ENCODE measurements around the gene NFIA. TPM values are rescaled to one million over a fixed set of nuclear protein-coding genes. Genes with fewer than 3 reads are reported as not detected.

Gene NFIA
- total RNA-seq, 1 experiment from 2014 or later = 20.9 TPM

GRCh38 chr1:61250933-61251332, 168.6 kb downstream of the NFIA start:
- Histone ChIP-seq H3K4me3 (ENCODE audit: low read depth in 2 of 2, low read length in 2 of 2) (no peak overlapping the region), H3K36me3 (ENCODE audit: control insufficient read depth, insufficient read depth, low read length) (no peaks in the 10 kb centered on the region), H3K4me1 (ENCODE audit: control insufficient read depth, insufficient read depth, low read length) (no peaks in the 10 kb centered on the region), H3K9me3 (ENCODE audit: control insufficient read depth, insufficient read depth, low read depth, low read length) (no peaks in the 10 kb centered on the region), H3K27ac (ENCODE audit: low read length) (no peak overlapping the region), H3K27me3 (ENCODE audit: control insufficient read depth, insufficient read depth, low read length) (no peaks in the 10 kb centered on the region)
- TF ChIP-seq SIN3A (IDR thresholded peaks at IDR 0.05; ENCODE audit: borderline replicate concordance, insufficient read depth, low read depth, low read length) (no peak), REST (IDR thresholded peaks at IDR 0.05; ENCODE audit: insufficient read depth in 1 of 2, low read depth in 2 of 2, low read length in 1 of 2) (no peak), TCF7L2 (IDR thresholded peaks at IDR 0.05; ENCODE audit: low read depth, low read length) (no peak), CTCF (IDR thresholded peaks at IDR 0.05) (no peak), POLR2AphosphoS5 (IDR thresholded peaks at IDR 0.05; ENCODE audit: low read depth, low read length) (no peak)
- in situ Hi-C loops (cut with HindIII; ENCODE audit: low pct_unique_long_range_greater_than_20kb, low sequenced_read_pairs) (no loop called here), intact Hi-C loops (cut with micrococcal nuclease; ENCODE audit: unreplicated experiment) (no loop called here)
- ATAC-seq (no peak), DNase-seq (ENCODE audit: low read depth, low spot score) (no peak)
- CTCF ChIA-PET = no interaction called here
- BruUV-seq (replicated peaks) = no TSS peak
- POLR2A ChIA-PET = no interaction called here

GRCh38 chr1:61253059-61253735, 170.8 kb downstream of the NFIA start:
- POLR2A ChIA-PET = no interaction called here
- intact Hi-C loops (cut with micrococcal nuclease; ENCODE audit: unreplicated experiment) (no loop called here), in situ Hi-C loops (cut with HindIII; ENCODE audit: low pct_unique_long_range_greater_than_20kb, low sequenced_read_pairs) (no loop called here)
- CTCF ChIA-PET = no interaction called here
- Histone ChIP-seq H3K36me3 (ENCODE audit: control insufficient read depth, insufficient read depth, low read length) (no peaks in the 10 kb centered on the region), H3K9me3 (ENCODE audit: control insufficient read depth, insufficient read depth, low read depth, low read length) (no peaks in the 10 kb centered on the region), H3K4me3 (ENCODE audit: low read depth in 2 of 2, low read length in 2 of 2) (no peak overlapping the region), H3K4me1 (ENCODE audit: control insufficient read depth, insufficient read depth, low read length) (no peaks in the 10 kb centered on the region), H3K27ac (ENCODE audit: low read length) (no peak overlapping the region), H3K27me3 (ENCODE audit: control insufficient read depth, insufficient read depth, low read length) (no peaks in the 10 kb centered on the region)
- DNase-seq (ENCODE audit: low read depth, low spot score) = no peak
- TF ChIP-seq SIN3A (IDR thresholded peaks at IDR 0.05; ENCODE audit: borderline replicate concordance, insufficient read depth, low read depth, low read length) (no peak), TCF7L2 (IDR thresholded peaks at IDR 0.05; ENCODE audit: low read depth, low read length) (no peak), REST (IDR thresholded peaks at IDR 0.05; ENCODE audit: insufficient read depth in 1 of 2, low read depth in 2 of 2, low read length in 1 of 2) (no peak), CTCF (IDR thresholded peaks at IDR 0.05) (no peak), POLR2AphosphoS5 (IDR thresholded peaks at IDR 0.05; ENCODE audit: low read depth, low read length) (no peak)
- no TSS peak for BruUV-seq (replicated peaks)
- ATAC-seq = no peak

All from Panc1 (cell line).